Measurements from ENCODE around the gene CNOT1. TPM values are rescaled to one million over a fixed set of nuclear protein-coding genes. Genes with fewer than 3 reads are reported as not detected.

The CNOT1 gene
- total and polyA plus RNA-seq, 10 of the 15 experiments (the other 5 are each of a cell fraction or from before 2014, with no cell fraction given): 101 to 246 (median 175) TPM

DNA sequence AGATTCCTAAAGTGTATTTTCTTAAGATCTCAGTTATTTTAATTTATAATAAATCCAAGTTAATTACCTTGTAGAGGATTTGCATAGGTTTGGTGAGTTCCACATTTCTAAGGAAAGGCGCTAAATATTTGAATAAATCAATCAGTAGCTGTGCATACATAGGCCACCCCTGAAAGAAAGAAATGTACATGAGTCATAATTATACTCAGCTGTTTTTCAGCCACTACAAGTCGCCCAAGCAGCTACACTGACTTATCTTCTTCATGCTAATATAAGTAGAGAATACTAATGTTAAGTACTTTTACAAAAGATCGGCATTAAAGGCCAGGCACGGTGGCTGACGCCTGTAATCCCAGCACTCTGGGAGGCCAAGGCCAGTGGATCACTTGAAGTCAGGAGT lies 99.4 kb downstream of the CNOT1 start:
- in situ Hi-C loops (cut with MboI): loop anchor here (5.0 kb wide), 1 partner anchor 47 kb away; no protein-coding TSS in a partner anchor
- POLR2A ChIA-PET: no interaction called here
- Histone ChIP-seq H3K36me3 (ENCODE audit: control insufficient read depth in 2 of 2, insufficient read depth in 2 of 2, low read length in 1 of 2) (peaks cover 18 to 52% of the 10 kb centered on the region in 2 experiments), H3K4me1 (ENCODE audit: control insufficient read depth, insufficient read depth, low read length) (no peaks in the 10 kb centered on the region), H3K4me2 (ENCODE audit: control insufficient read depth, insufficient read depth) (no peak overlapping the region), H3K27me3 (replicated peaks in 1 of 2; ENCODE audit: control insufficient read depth in 2 of 2, insufficient read depth in 2 of 2, low read length in 1 of 2) (no peaks in the 10 kb centered on the region), H4K20me1 (ENCODE audit: control insufficient read depth, insufficient read depth) (no peaks in the 10 kb centered on the region), H3K4me3 (no peak overlapping the region), H3K79me2 (ENCODE audit: control insufficient read depth, insufficient read depth, low read length) (no peaks in the 10 kb centered on the region), H2AFZ (ENCODE audit: control insufficient read depth, low read depth, low read length) (no peak overlapping the region), H3K9ac (ENCODE audit: control insufficient read depth, insufficient read depth, low read length) (no peak overlapping the region), H3K27ac (ENCODE audit: control insufficient read depth, insufficient read depth) (no peak overlapping the region), H3K9me3 (replicated peaks; ENCODE audit: control insufficient read depth, insufficient read depth, low read length) (no peaks in the 10 kb centered on the region)
- CTCF ChIA-PET: interaction anchor here (0.6 to 1.5 kb wide), 4 partner anchors 10 to 390 kb away, joined by 3 to 5 read pairs (median 3); no protein-coding TSS in a partner anchor
- FAIRE-seq (no peak), DNase-seq (ENCODE audit: low read depth, low spot score) (no peak), ATAC-seq (no peak)
- no TSS peak for BruUV-seq (replicated peaks)
- WGBS (ENCODE audit: insufficient coverage, insufficient replicate concordance, low lambda C conversion rate, missing lambda C conversion rate): 91% methylated on average over 5 of the region's 5 CpGs
- TF ChIP-seq SMAD5 (IDR thresholded peaks at IDR 0.05; ENCODE audit: low read depth) (no peak), POLR2AphosphoS5 (IDR thresholded peaks at IDR 0.05; ENCODE audit: low read length) (no peak), STAT3 (IDR thresholded peaks at IDR 0.05; ENCODE audit: low read depth, low read length) (no peak), SREBF1 (IDR thresholded peaks at IDR 0.05; ENCODE audit: low read length) (no peak), CEBPB (IDR thresholded peaks at IDR 0.05; ENCODE audit: borderline replicate concordance in 1 of 2, low read depth in 2 of 2, low read length in 2 of 2) (no peak), GABPA (IDR thresholded peaks at IDR 0.05; ENCODE audit: low read depth) (no peak), POLR2A (IDR thresholded peaks at IDR 0.05; ENCODE audit: low read depth, low read length) (no peak), CBX3 (IDR thresholded peaks at IDR 0.05; ENCODE audit: borderline replicate concordance, low read depth) (no peak), SP1 (IDR thresholded peaks at IDR 0.05; ENCODE audit: low read depth, low read length) (no peak), STAT1 (conservative IDR thresholded peaks at IDR 0.05) (no peak), TCF12 (IDR thresholded peaks at IDR 0.05; ENCODE audit: low read depth, low read length) (no peak)
- TF ChIP-seq, protein P1, sequence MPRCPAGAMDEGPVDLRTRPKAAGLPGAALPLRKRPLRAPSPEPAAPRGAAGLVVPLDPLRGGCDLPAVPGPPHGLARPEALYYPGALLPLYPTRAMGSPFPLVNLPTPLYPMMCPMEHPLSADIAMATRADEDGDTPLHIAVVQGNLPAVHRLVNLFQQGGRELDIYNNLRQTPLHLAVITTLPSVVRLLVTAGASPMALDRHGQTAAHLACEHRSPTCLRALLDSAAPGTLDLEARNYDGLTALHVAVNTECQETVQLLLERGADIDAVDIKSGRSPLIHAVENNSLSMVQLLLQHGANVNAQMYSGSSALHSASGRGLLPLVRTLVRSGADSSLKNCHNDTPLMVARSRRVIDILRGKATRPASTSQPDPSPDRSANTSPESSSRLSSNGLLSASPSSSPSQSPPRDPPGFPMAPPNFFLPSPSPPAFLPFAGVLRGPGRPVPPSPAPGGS (IDR thresholded peaks at IDR 0.05; ENCODE audit: borderline replicate concordance, insufficient read depth, low read depth, low read length, poor library complexity, severe bottlenecking): no peak
- SMC1A ChIA-PET (ENCODE audit: uncharacterized antibody, unreplicated experiment): interaction anchor here (1.4 kb wide), 1 partner anchor 16 kb away, joined by 3 read pairs; no protein-coding TSS in a partner anchor
- intact Hi-C loops (cut with micrococcal nuclease; ENCODE audit: unreplicated experiment): no loop called here
- RAD21 ChIA-PET (ENCODE audit: unreplicated experiment): no interaction called here
